ENCODE data around the gene RPL11.

RPL11 gene

GRCh38 chr1:23736437-23737134, 45.0 kb downstream of the RPL11 start:
- DNase-seq = no peak

- no peak for DNase-seq
These were observed 50.0 kb downstream of the RPL11 start for GRCh38 chr1:23741609-23742008.

GRCh38 chr1:23742670-23743286, 51.2 kb downstream of the RPL11 start:
- no peak for DNase-seq

GRCh38 chr1:23743287-23744152, 51.9 kb downstream of the RPL11 start, which contains the start of gene ELOA:
ELOA (plus strand) TSS chr1:23743471; CDS start chr1:23743504, 33 bp downstream.
- DNase-seq = peak in 1 of 2 experiments; percentile 44

- peak in 1 of 2 experiments; percentile 47 for DNase-seq
These were observed 53.9 kb downstream of the RPL11 start for GRCh38 chr1:23745515-23745914.

Data from SW 1271 (cell line).